OCI-LY7 (cell line): Measurements from ENCODE around the gene INSRR. TPM values are rescaled to one million over a fixed set of nuclear protein-coding genes. Genes with fewer than 3 reads are reported as not detected.

Experiments
- BruUV-seq: library from RNA; stranded (reverse); fragments of 400-500 nt; replicated peaks from 2 replicates; lab custom pipeline; 2021; lab: Mats Ljungman, UMichigan
- CTCF ChIA-PET: fragments of 300-600 bp; sonication (Branson Sonifier 250); formaldehyde crosslinking; loops from one replicate; lab custom pipeline; 2022; ENCODE audit warnings: antibody characterized with exemption; ENCODE audit not compliant: unreplicated experiment; lab: Charles Lee
- POLR2A ChIA-PET: fragments of 300-600 bp; sonication (Branson Sonifier 250); formaldehyde crosslinking; loops from one replicate; lab custom pipeline; 2022; ENCODE audit warnings: antibody characterized with exemption; lab: Charles Lee
- DNase-seq: peaks from one replicate; pipeline ENCODE4 v3.0.0-alpha.2; 2015; ENCODE audit warnings: low spot score
- H2AFZ ChIP-seq: fragments of 200-600 bp; sonication (generic), shearing (Covaris generic); 2 replicates; pipeline ENCODE4 v1.6.1; 2014; ENCODE audit warnings: mild to moderate bottlenecking, antibody characterized with exemption, low read length, moderate library complexity
- H3K27ac ChIP-seq: fragments of 200-600 bp; sonication (generic); 2 replicates; pipeline ENCODE4 v1.5.1; 2014; ENCODE audit warnings: mixed run types, low read depth, mild to moderate bottlenecking, moderate library complexity, low read length, inconsistent platforms; ENCODE audit not compliant: poor library complexity, severe bottlenecking
- H3K36me3 ChIP-seq: fragments of 200-600 bp; sonication (generic); 2 replicates; pipeline ENCODE4 v1.6.1; 2014; ENCODE audit warnings: mild to moderate bottlenecking, antibody characterized with exemption, low read length, moderate library complexity, mixed read lengths; ENCODE audit not compliant: insufficient read depth
- H3K4me1 ChIP-seq: fragments of 200-600 bp; sonication (generic); 2 replicates; pipeline ENCODE4 v1.5.1; 2014; ENCODE audit warnings: mild to moderate bottlenecking, low read length; ENCODE audit not compliant: insufficient read depth, poor library complexity, severe bottlenecking
- H3K4me2 ChIP-seq: fragments of 200-600 bp; sonication (generic); 2 replicates; pipeline ENCODE4 v1.6.1; 2014; ENCODE audit warnings: mild to moderate bottlenecking, low read length
- H3K4me3 ChIP-seq: fragments of 200-600 bp; sonication (generic); 2 replicates; pipeline ENCODE4 v1.5.1; 2014; ENCODE audit warnings: mild to moderate bottlenecking, low read depth, low read length; ENCODE audit not compliant: poor library complexity, severe bottlenecking
- H3K79me2 ChIP-seq: fragments of 200-600 bp; sonication (generic); 2 replicates; pipeline ENCODE4 v1.6.1; 2016; ENCODE audit warnings: low read depth, mild to moderate bottlenecking, low read length, moderate library complexity, mixed read lengths; ENCODE audit not compliant: insufficient read depth
- H3K9me2 ChIP-seq: fragments of 200-600 bp; sonication (generic); 2 replicates; pipeline ENCODE4 v1.6.1; 2016; ENCODE audit warnings: mild to moderate bottlenecking, low read length, mixed read lengths; ENCODE audit not compliant: insufficient read depth
- H3K9me3 ChIP-seq: fragments of 200-600 bp; sonication (generic); 2 replicates; pipeline ENCODE4 v1.6.1; 2014; ENCODE audit warnings: mild to moderate bottlenecking, mixed run types, low read length, mixed read lengths
- H4K20me1 ChIP-seq: fragments of 200-600 bp; sonication (generic); 2 replicates; pipeline ENCODE4 v1.6.1; 2014; ENCODE audit warnings: mild to moderate bottlenecking, antibody characterized with exemption, low read length, moderate library complexity, mixed read lengths; ENCODE audit not compliant: insufficient read depth
- EZH2phosphoT487 ChIP-seq: fragments of 200-600 bp; sonication (generic); IDR thresholded peaks from 2 replicates; pipeline ENCODE4 v1.6.1; 2018; ENCODE audit warnings: low read depth, borderline replicate concordance, mild to moderate bottlenecking, mixed run types, antibody characterized with exemption, low read length, moderate library complexity, mixed read lengths
- intact Hi-C: fragments of 100-400 bp; cut with micrococcal nuclease; formaldehyde crosslinking; loops from one replicate; pipeline ENCODE4 v1.10.0; 2022; ENCODE audit not compliant: unreplicated experiment
- total RNA-seq, 2 experiments: library from RNA; depleted of rRNA in 1 of 2; stranded (reverse); fragments of >200 nt in 1 of 2; shearing (Covaris generic) in 1 of 2; gene quantifications; 2 replicates each; pipeline ENCODE4 v1.2.3, GENCODE V29; 2014 to 2022
- TF ChIP-seq, protein P1 (sequence below): fragments of 200-600 bp; sonication (generic); conservative IDR thresholded peaks from 2 replicates; pipeline ENCODE4 v1.5.1; 2014; ENCODE audit warnings: mild to moderate bottlenecking, antibody characterized with exemption, low read length, moderate library complexity, mixed read lengths

Gene INSRR
- total RNA-seq, 2 experiments from 2014 or later: not detected

DNA sequence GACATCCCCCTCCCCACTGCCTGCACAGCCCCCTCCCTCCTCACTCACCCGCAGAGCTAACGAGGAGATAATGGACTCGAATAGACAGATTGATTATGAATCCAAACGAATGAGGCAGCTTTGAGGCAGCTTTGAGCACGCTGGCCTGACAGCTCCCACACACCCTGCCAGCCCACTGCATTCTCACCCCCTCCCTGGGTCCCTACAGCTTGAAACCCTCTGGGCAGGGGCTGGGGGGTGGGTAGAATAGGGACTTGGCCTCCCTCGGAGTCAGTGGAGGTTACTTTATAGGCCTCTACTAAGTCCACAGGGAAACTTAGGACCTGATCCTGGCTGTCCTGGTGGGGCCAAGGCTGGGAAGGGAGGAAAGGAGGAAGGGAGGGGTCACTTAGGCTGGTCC, 3.7 kb upstream of the INSRR start:
- Histone ChIP-seq H3K4me1 (peaks cover 4% of the 10 kb centered on the region), H2AFZ (no peak overlapping the region), H4K20me1 (no peaks in the 10 kb centered on the region), H3K36me3 (no peaks in the 10 kb centered on the region), H3K79me2 (no peaks in the 10 kb centered on the region), H3K4me3 (no peak overlapping the region), H3K27ac (no peak overlapping the region), H3K4me2 (no peak overlapping the region), H3K9me3 (no peaks in the 10 kb centered on the region), H3K9me2 (no peaks in the 10 kb centered on the region)
- intact Hi-C loops: loop anchor here (5.0 kb wide), 1 partner anchor 135 kb away; the partner anchor contains the start of genes ISG20L2 and METTL25B
- POLR2A ChIA-PET: interaction anchor here (0.6 kb wide), 1 partner anchor 210 kb away, joined by 4 read pairs; no protein-coding TSS in a partner anchor
- TF ChIP-seq EZH2phosphoT487: no peak
- TF ChIP-seq, protein P1, sequence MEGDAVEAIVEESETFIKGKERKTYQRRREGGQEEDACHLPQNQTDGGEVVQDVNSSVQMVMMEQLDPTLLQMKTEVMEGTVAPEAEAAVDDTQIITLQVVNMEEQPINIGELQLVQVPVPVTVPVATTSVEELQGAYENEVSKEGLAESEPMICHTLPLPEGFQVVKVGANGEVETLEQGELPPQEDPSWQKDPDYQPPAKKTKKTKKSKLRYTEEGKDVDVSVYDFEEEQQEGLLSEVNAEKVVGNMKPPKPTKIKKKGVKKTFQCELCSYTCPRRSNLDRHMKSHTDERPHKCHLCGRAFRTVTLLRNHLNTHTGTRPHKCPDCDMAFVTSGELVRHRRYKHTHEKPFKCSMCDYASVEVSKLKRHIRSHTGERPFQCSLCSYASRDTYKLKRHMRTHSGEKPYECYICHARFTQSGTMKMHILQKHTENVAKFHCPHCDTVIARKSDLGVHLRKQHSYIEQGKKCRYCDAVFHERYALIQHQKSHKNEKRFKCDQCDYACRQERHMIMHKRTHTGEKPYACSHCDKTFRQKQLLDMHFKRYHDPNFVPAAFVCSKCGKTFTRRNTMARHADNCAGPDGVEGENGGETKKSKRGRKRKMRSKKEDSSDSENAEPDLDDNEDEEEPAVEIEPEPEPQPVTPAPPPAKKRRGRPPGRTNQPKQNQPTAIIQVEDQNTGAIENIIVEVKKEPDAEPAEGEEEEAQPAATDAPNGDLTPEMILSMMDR: no peak
- no peak for DNase-seq
- CTCF ChIA-PET: no interaction called here
- no TSS peak for BruUV-seq

DNA sequence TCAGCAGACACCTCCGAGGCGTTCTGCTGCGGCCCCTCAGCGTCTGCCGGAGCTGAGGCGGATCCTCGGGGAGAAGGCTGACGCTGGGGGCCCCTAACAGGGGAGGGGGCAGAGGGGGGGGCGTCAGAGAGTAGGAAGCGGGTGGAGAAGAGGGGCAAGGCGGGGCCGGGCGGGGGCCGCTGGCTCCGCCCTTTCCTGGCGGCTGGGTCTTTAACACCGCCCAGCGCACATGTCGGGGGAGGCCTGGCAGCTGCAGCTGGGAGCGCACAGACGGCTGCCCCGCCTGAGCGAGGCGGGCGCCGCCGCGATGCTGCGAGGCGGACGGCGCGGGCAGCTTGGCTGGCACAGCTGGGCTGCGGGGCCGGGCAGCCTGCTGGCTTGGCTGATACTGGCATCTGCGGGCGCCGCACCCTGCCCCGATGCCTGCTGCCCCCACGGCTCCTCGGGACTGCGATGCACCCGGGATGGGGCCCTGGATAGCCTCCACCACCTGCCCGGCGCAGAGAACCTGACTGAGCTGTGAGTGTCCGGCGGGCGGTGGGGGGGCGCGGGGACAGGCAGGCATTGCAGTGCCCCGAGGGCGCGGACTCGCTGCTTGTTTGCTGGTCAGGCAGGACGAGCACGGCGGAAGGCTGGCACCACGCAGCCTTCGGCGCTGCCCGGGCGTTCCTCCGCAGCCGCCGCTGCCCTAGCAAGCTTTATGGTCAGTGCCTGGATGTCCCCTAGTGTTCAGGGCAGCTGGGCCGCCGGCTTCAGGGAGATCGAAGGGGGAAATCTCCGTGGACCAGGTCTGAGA, 1.9 kb upstream of the INSRR start, which contains the start of gene NTRK1:
Gene NTRK1 (plus strand): TSS at position 238 of the 796 bp plus-strand sequence. CDS start 70 bp downstream, at position 308.
- intact Hi-C loops: loop anchor here (1.0 to 5.0 kb wide), 3 partner anchors 64 to 172 kb away; partner anchors contain the start of genes ISG20L2 and METTL25B
- H3K4me3 ChIP-seq: peak within 1 kb of the TSS; percentile 11
- TF ChIP-seq EZH2phosphoT487: no peak
- TF ChIP-seq, protein P1: no peak
- DNase-seq: peak; percentile 50
- no peaks in the 10 kb centered on the region for H3K79me2 ChIP-seq
- no peaks in the 10 kb centered on the region for H3K9me2 ChIP-seq
- H3K36me3 ChIP-seq: no peaks in the 10 kb centered on the region
- H3K27ac ChIP-seq: no peak within 1 kb of the TSS
- H3K4me1 ChIP-seq: peaks cover 4% of the 10 kb centered on the region
- H2AFZ ChIP-seq: no peak within 1 kb of the TSS
- ChIA-PET CTCF (interaction anchor here (0.6 kb wide), 1 partner anchor 27 kb away, joined by 3 read pairs; no protein-coding TSS in a partner anchor), POLR2A (interaction anchor here (1.0 kb wide), 1 partner anchor 25 kb away, joined by 3 read pairs; no protein-coding TSS in a partner anchor)
- H3K4me2 ChIP-seq: peak within 1 kb of the TSS; percentile 65
- no peaks in the 10 kb centered on the region for H4K20me1 ChIP-seq
- no TSS peak for BruUV-seq
- H3K9me3 ChIP-seq: no peaks in the 10 kb centered on the region
